Right lobe of liver (tissue), 6 donors: Measurements from ENCODE around the gene CNTN5. TPM values are rescaled to one million over a fixed set of nuclear protein-coding genes. Genes with fewer than 3 reads are reported as not detected.

Experiments used
- ATAC-seq, 4 donors: fragments of 200-7000 bp; cut with Tn5 transposase; one replicate each; pipeline ENCODE4 v1.9.1; 2020; ENCODE audit warnings: mild to moderate bottlenecking in 4 of 4, moderate library complexity in 4 of 4
- DNase-seq, 3 donors: peaks; one replicate each; pipeline ENCODE4 v3.0.0-alpha.2; 2020
- H3K27ac ChIP-seq, 3 donors: fragments of 200-600 bp; one replicate each; pipeline ENCODE4 v1.8.0; 2022
- H3K27me3 ChIP-seq, 2 donors: fragments of 200-600 bp; one replicate each; pipeline ENCODE4 v1.8.0; 2022
- H3K36me3 ChIP-seq, 4 donors: fragments of 200-600 bp; sonication (generic) in 1 of 4; one replicate each; pipeline versions ENCODE4 v1.5.1 to v1.8.0; 2017 to 2022; ENCODE audit warnings: control low read depth in 1 of 4
- H3K4me1 ChIP-seq, 4 donors: fragments of 200-600 bp; sonication (generic) in 1 of 4; one replicate each; pipeline versions ENCODE4 v1.5.1 to v1.8.0; 2017 to 2022; ENCODE audit warnings: control low read depth in 1 of 4
- H3K4me3 ChIP-seq, 3 donors: fragments of 200-600 bp; one replicate each; pipeline ENCODE4 v1.8.0; 2022
- H3K9me3 ChIP-seq, 4 donors: fragments of 200-600 bp; sonication (generic) in 1 of 4; one replicate each; pipeline versions ENCODE4 v1.5.1 to v1.8.0; 2017 to 2022; ENCODE audit warnings: control low read depth in 1 of 4
- POLR2A ChIP-seq: fragments of 450-650 bp; IDR thresholded peaks from one replicate; pipeline ENCODE4 v1.6.1; 2017; ENCODE audit warnings: antibody characterized with exemption, mild to moderate bottlenecking
- WGBS: methylation state at CpG from one replicate; pipeline ENCODE4 v1.1.6; 2018; ENCODE audit warnings: low coverage, low lambda C conversion rate; ENCODE audit not compliant: insufficient coverage; ENCODE audit errors: missing lambda C conversion rate; 5-methylcytosine and 5-hydroxymethylcytosine counted together
- intact Hi-C, 2 donors: fragments of 100-400 bp; cut with DNase I; formaldehyde crosslinking; loops; one replicate each; pipeline versions ENCODE4 v1.11.2 to v1.14.1; 2022
- total RNA-seq, 6 experiments: library from RNA; depleted of rRNA in 2 of 6; stranded (reverse); fragments of >200 nt in 2 of 6; fragmentation: NEBNext Ultra II Directional in 3 of 6; extraction: Animal tissue kit (Norgen Biotek cat#: 25700) in 3 of 6; gene quantifications; one replicate each; pipeline versions ENCODE4 v1.1.0 to v1.2.4, GENCODE V29; 2016 to 2023
- TF ChIP-seq, protein P1 (sequence below), 4 donors: fragments of 200-600 bp in 3 of 4; fragments of 450-650 bp in 1 of 4; IDR thresholded peaks; one replicate each; pipeline versions ENCODE4 v1.5.1 to v1.8.0; 2016 to 2022; ENCODE audit warnings: antibody characterized with exemption in 4 of 4, mild to moderate bottlenecking in 2 of 4
- donor health status: DM: no; HTN: yes; CAD: no.
- donor health status: DM: no; HTN: no; CAD: no.
- donor health status: DM: no; HTN: no; CAD: no.
- donor health status: DM: no; HTN: yes; CAD: no.
- donor health status: DM: no; HTN: yes; CAD: no.

The CNTN5 gene
- total RNA-seq, 6 experiments from 2014 or later = 0.13 to 0.19 TPM; not detected in 4

DNA sequence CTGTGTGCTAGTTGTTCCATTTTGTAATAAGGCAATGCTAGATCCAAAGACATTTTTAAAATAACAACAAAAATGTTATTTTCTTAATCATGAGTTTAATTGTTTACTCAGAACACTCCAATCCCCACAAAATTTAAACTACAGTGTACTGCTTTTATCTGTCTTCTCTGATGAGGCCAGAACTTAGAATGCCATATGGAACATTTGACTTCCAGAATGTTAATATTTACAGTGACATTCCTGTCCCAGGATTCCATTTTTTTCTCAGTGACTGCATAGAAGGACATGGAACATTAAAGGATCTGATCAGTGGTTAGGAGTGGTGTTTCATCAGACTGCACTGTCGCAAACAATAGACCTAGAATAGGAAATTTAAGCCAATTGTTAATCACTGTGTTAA, 1171.4 kb downstream of the CNTN5 start:
- Histone ChIP-seq H3K4me3 (no peak overlapping the region), H3K27me3 (no peaks in the 10 kb centered on the region), H3K27ac (no peak overlapping the region), H3K9me3 (no peaks in the 10 kb centered on the region), H3K36me3 (no peaks in the 10 kb centered on the region), H3K4me1 (no peaks in the 10 kb centered on the region)
- no peak for ATAC-seq
- no peak for DNase-seq
- TF ChIP-seq, protein P1, sequence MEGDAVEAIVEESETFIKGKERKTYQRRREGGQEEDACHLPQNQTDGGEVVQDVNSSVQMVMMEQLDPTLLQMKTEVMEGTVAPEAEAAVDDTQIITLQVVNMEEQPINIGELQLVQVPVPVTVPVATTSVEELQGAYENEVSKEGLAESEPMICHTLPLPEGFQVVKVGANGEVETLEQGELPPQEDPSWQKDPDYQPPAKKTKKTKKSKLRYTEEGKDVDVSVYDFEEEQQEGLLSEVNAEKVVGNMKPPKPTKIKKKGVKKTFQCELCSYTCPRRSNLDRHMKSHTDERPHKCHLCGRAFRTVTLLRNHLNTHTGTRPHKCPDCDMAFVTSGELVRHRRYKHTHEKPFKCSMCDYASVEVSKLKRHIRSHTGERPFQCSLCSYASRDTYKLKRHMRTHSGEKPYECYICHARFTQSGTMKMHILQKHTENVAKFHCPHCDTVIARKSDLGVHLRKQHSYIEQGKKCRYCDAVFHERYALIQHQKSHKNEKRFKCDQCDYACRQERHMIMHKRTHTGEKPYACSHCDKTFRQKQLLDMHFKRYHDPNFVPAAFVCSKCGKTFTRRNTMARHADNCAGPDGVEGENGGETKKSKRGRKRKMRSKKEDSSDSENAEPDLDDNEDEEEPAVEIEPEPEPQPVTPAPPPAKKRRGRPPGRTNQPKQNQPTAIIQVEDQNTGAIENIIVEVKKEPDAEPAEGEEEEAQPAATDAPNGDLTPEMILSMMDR (IDR thresholded peaks at IDR 0.05) = no peak
- no peak for TF ChIP-seq POLR2A
- intact Hi-C loops = no loop called here
- WGBS = 12% methylated on average over 1 of the region's 1 CpG

- intact Hi-C loops = no loop called here
- Histone ChIP-seq H3K27me3 (no peaks in the 10 kb centered on the region), H3K4me3 (no peak overlapping the region), H3K9me3 (no peaks in the 10 kb centered on the region), H3K4me1 (no peaks in the 10 kb centered on the region), H3K27ac (no peak overlapping the region), H3K36me3 (no peaks in the 10 kb centered on the region)
- ATAC-seq (no peak), DNase-seq (no peak)
- WGBS = 59% methylated on average over 2 of the region's 2 CpGs
- TF ChIP-seq, protein P1 (IDR thresholded peaks at IDR 0.05) = no peak
- no peak for TF ChIP-seq POLR2A
Measured at GRCh38 chr11:100203789-100204188, 1183.0 kb downstream of the CNTN5 start.

DNA sequence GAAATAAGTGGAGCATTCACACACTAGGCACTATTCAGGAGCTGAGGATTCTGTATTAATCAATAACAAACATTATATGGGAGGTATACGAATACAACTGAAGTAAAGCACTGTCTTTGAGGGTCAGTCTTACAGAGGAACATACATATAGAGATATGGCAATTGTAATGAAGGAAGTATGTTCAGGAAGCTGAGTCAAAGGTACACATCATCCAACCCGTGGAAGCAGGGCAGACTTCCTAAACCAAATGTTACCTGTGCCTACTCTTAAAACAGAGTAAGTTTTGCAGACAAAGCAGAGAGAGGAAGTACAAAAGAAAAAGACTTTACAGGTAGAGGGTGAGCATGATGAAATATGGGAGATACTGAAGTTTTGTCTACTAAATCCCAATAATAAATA, 1185.2 kb downstream of the CNTN5 start:
- no peak for TF ChIP-seq POLR2A
- TF ChIP-seq, protein P1 (IDR thresholded peaks at IDR 0.05) = no peak
- Histone ChIP-seq H3K27ac (no peak overlapping the region), H3K4me3 (no peak overlapping the region), H3K9me3 (no peaks in the 10 kb centered on the region), H3K36me3 (no peaks in the 10 kb centered on the region), H3K4me1 (no peaks in the 10 kb centered on the region), H3K27me3 (no peaks in the 10 kb centered on the region)
- WGBS = 41% methylated on average over 2 of the region's 2 CpGs
- intact Hi-C loops = no loop called here
- no peak for DNase-seq
- ATAC-seq = no peak

- intact Hi-C loops = no loop called here
- Histone ChIP-seq H3K9me3 (no peaks in the 10 kb centered on the region), H3K36me3 (no peaks in the 10 kb centered on the region), H3K4me1 (no peaks in the 10 kb centered on the region), H3K4me3 (no peak overlapping the region), H3K27ac (no peak overlapping the region), H3K27me3 (no peaks in the 10 kb centered on the region)
- no peak for DNase-seq
- 60% methylated on average over 1 of the region's 2 CpGs for WGBS
- TF ChIP-seq POLR2A = no peak
- TF ChIP-seq, protein P1 (IDR thresholded peaks at IDR 0.05) = no peak
- no peak for ATAC-seq
Measured at GRCh38 chr11:100208207-100208606, 1187.5 kb downstream of the CNTN5 start.

DNA sequence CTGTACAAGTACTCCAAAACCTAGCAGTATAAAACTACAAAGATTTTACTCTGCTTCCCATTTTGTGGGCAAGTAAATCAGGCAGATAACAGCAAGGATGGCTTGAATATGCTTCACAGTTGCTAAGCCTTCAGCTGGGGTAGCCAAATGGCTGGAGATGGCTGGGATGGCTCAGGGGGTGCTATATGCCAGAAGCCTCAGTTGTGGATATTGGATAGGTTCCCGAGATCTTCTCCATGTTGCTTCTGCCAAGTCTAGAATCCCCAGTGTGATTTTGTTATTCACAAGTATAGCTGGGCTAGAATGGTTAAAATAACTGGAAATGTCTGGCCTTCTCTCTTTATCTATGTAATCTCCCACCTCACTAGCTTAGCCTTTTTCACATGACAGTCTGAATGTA, 1194.0 kb downstream of the CNTN5 start:
- H3K9me3 ChIP-seq = no peaks in the 10 kb centered on the region
- TF ChIP-seq, protein P1 (IDR thresholded peaks at IDR 0.05) = no peak
- no peak for TF ChIP-seq POLR2A
- H3K27ac ChIP-seq = no peak overlapping the region
- H3K27me3 ChIP-seq = no peaks in the 10 kb centered on the region
- no peaks in the 10 kb centered on the region for H3K4me1 ChIP-seq
- H3K4me3 ChIP-seq = no peak overlapping the region
- ATAC-seq = no peak
- H3K36me3 ChIP-seq = no peaks in the 10 kb centered on the region
- no peak for DNase-seq
- intact Hi-C loops = no loop called here
- 56% methylated on average over 1 of the region's 1 CpG for WGBS
